CD4-positive, CD25-positive, alpha-beta regulatory T cell (primary cell): ENCODE measurements around the gene CATSPER3. TPM values are rescaled to one million over a fixed set of nuclear protein-coding genes. Genes with fewer than 3 reads are reported as not detected.

Experiments
- ATAC-seq, 2 donors: fragments of 150-1000 bp; cut with Tn5 transposase; one replicate each; pipeline ENCODE4 v1.10.0; 2021; ENCODE audit warnings: low read depth in 2 of 2, moderate number of reproducible peaks in 2 of 2, moderate library complexity in 1 of 2
- DNase-seq, 3 donors: peaks; one replicate each; pipeline versions ENCODE4 v3.0.0 to v3.0.0-alpha.2; 2012 to 2022; ENCODE audit warnings: mixed read lengths in 1 of 3
- H3K27ac ChIP-seq: one replicate; pipeline ENCODE4 v1.7.0; 2013; ENCODE audit warnings: mild to moderate bottlenecking, low read length; ENCODE audit not compliant: insufficient read depth, poor library complexity, severe bottlenecking
- H3K27me3 ChIP-seq: one replicate; pipeline ENCODE4 v1.7.0; 2013; ENCODE audit warnings: low read length; ENCODE audit not compliant: control insufficient read depth, insufficient read depth
- H3K36me3 ChIP-seq: one replicate; pipeline ENCODE4 v1.7.0; 2013; ENCODE audit warnings: mild to moderate bottlenecking, low read length, moderate library complexity; ENCODE audit not compliant: control insufficient read depth, insufficient read depth
- H3K4me1 ChIP-seq: 2 replicates; pipeline ENCODE4 v1.7.0; 2013; ENCODE audit warnings: mild to moderate bottlenecking, low read length; ENCODE audit not compliant: insufficient read depth, control insufficient read depth, poor library complexity, severe bottlenecking
- H3K4me3 ChIP-seq: one replicate; pipeline ENCODE4 v1.7.0; 2013; ENCODE audit warnings: low read depth, mild to moderate bottlenecking, low read length, moderate library complexity
- H3K9me3 ChIP-seq, 2 experiments: 1 replicate in 1 of 2; 2 replicates in 1 of 2; pipeline ENCODE4 v1.7.0; 2013; ENCODE audit warnings: low read length in 2 of 2, mild to moderate bottlenecking in 1 of 2, moderate library complexity in 1 of 2; ENCODE audit not compliant: control insufficient read depth in 2 of 2
- H3K27ac Mint-ChIP-seq, 3 donors: one replicate each; pipeline ENCODE4 v1.8.0; 2020 to 2022; ENCODE audit warnings: mild to moderate bottlenecking in 3 of 3, mixed read lengths in 3 of 3, moderate library complexity in 2 of 3
- H3K27me3 Mint-ChIP-seq: one replicate; pipeline ENCODE4 v1.8.0; 2022; ENCODE audit warnings: mild to moderate bottlenecking, mixed read lengths
- H3K36me3 Mint-ChIP-seq: one replicate; pipeline ENCODE4 v1.8.0; 2020; ENCODE audit warnings: mixed read lengths
- H3K4me1 Mint-ChIP-seq, 4 donors: one replicate each; pipeline ENCODE4 v1.8.0; 2020 to 2022; ENCODE audit warnings: mixed read lengths in 4 of 4, mild to moderate bottlenecking in 1 of 4
- H3K4me3 Mint-ChIP-seq, 4 donors: one replicate each; pipeline ENCODE4 v1.8.0; 2020 to 2022; ENCODE audit warnings: mild to moderate bottlenecking in 4 of 4, mixed read lengths in 4 of 4, moderate library complexity in 3 of 4
- H3K9me3 Mint-ChIP-seq, 7 donors: one replicate each; pipeline ENCODE4 v1.8.0; 2020 to 2022; ENCODE audit warnings: mixed read lengths in 7 of 7, mild to moderate bottlenecking in 3 of 7, moderate library complexity in 2 of 7
- polyA plus RNA-seq, 4 donors: library from polyadenylated mRNA; unstranded; fragments of 300-500 nt; fragmentation: Illumina TruSeq; gene quantifications; one replicate each; pipeline ENCODE4 v1.2.3, GENCODE V29; 2021
- total RNA-seq: library from RNA; stranded (reverse); gene quantifications from one replicate; pipeline ENCODE4 v1.2.3, GENCODE V29; 2022

CATSPER3 gene
- total and polyA plus RNA-seq, 5 donors from 2014 or later, result 0.34 to 1.3 (median 0.37) TPM

DNA sequence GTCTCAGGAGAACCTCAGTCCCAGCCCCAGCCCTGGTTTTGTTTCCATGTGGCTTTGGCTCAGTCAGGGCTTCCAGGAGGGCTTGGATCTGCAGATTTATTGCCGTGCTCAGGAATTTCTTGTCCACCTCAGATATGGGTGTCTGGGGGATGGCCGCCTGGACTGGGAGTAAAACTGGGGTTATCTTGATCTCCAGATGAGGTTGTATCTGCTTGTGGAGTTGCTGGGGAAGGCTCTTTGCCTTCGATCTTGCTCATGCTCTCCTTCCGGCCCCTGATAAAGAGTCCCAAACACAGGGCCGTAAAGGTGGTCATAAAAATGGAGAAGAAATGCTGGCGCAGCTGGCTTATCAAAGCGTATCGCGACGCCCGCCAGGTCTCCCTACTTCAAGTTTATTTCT, 84.2 kb downstream of the CATSPER3 start:
- no peaks in the 10 kb centered on the region for H3K4me1 ChIP-seq
- ATAC-seq (no peak), DNase-seq (no peak)
- peaks cover 0 to 4% (median 2%) of the 10 kb centered on the region in 4 donors for H3K4me1 Mint-ChIP-seq
- no peak overlapping the region for H3K27ac Mint-ChIP-seq
- H3K9me3 ChIP-seq, result no peaks in the 10 kb centered on the region
- H3K27ac ChIP-seq, result no peak overlapping the region
- H3K27me3 Mint-ChIP-seq, result peaks cover 58% of the 10 kb centered on the region
- H3K36me3 ChIP-seq, result no peaks in the 10 kb centered on the region
- peaks cover 18% of the 10 kb centered on the region for H3K27me3 ChIP-seq
- peaks cover 0 to 1% (median 0%) of the 10 kb centered on the region in 7 donors for H3K9me3 Mint-ChIP-seq
- H3K36me3 Mint-ChIP-seq, result no peaks in the 10 kb centered on the region
- no peak overlapping the region for H3K4me3 ChIP-seq
- no peak overlapping the region for H3K4me3 Mint-ChIP-seq

GRCh38 chr5:135052511-135053145, 84.9 kb downstream of the CATSPER3 start:
- H3K9me3 Mint-ChIP-seq, result peaks cover 0 to 1% (median 0%) of the 10 kb centered on the region in 7 donors
- no peak overlapping the region for H3K27ac Mint-ChIP-seq
- Histone ChIP-seq H3K27me3 (peaks cover 15% of the 10 kb centered on the region), H3K9me3 (no peaks in the 10 kb centered on the region), H3K4me3 (no peak overlapping the region), H3K27ac (no peak overlapping the region), H3K4me1 (no peaks in the 10 kb centered on the region), H3K36me3 (no peaks in the 10 kb centered on the region)
- H3K4me1 Mint-ChIP-seq, result peaks cover 0 to 4% (median 2%) of the 10 kb centered on the region in 4 donors
- no peak overlapping the region for H3K4me3 Mint-ChIP-seq
- no peak for ATAC-seq
- DNase-seq, result no peak
- H3K36me3 Mint-ChIP-seq, result no peaks in the 10 kb centered on the region
- H3K27me3 Mint-ChIP-seq, result peaks cover 53% of the 10 kb centered on the region

GRCh38 chr5:135053278-135053677, 85.6 kb downstream of the CATSPER3 start:
- Histone ChIP-seq H3K4me3 (no peak overlapping the region), H3K27ac (no peak overlapping the region), H3K36me3 (no peaks in the 10 kb centered on the region), H3K9me3 (no peaks in the 10 kb centered on the region), H3K27me3 (peaks cover 15% of the 10 kb centered on the region), H3K4me1 (no peaks in the 10 kb centered on the region)
- DNase-seq, result no peak
- H3K4me1 Mint-ChIP-seq, result peaks cover 0 to 4% (median 2%) of the 10 kb centered on the region in 4 donors
- peaks cover 0 to 1% (median 0%) of the 10 kb centered on the region in 7 donors for H3K9me3 Mint-ChIP-seq
- H3K4me3 Mint-ChIP-seq, result no peak overlapping the region
- H3K27me3 Mint-ChIP-seq, result peaks cover 52% of the 10 kb centered on the region
- no peak for ATAC-seq
- H3K27ac Mint-ChIP-seq, result no peak overlapping the region
- H3K36me3 Mint-ChIP-seq, result no peaks in the 10 kb centered on the region

DNA sequence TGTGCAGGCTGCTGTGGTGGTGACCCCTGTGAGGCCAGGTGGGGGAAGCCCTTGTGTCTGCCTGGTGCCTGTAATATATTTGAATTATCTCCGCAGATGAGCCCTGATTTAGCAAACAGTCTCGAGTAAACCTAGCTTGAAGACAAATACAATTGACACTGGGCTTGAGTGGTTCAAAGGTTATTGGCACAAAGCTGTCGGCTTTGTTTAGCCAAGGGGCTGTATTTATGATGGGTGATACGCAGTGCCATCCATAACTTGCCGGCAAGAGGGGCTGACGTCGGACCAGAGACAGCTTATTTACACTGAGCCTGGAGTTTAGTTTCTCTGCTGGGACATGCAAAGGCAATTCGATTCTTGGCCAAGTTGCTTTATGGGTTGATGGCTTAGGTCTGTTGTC, 86.3 kb downstream of the CATSPER3 start:
- no peak overlapping the region for H3K4me3 ChIP-seq

DNA sequence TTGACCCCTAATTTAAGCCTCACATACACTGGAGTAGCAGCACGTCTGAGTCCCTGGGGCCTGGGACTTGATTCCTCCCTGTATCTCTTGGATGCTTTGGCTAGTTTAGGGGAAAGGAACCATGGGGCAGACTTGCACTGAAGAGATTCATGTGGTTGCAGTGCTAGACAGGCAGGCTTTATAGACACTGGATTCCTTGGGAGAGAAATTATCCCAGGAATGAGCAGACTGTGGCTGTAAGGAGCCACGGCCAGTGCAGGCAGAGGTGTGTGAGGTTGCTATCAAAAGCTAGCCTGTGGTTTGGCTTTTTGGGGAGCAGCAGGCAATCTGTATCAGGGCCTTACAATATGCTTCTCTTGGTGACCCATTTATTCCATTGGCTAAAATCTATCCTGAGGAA, 86.8 kb downstream of the CATSPER3 start:
- DNase-seq (no peak), ATAC-seq (no peak)
- Histone ChIP-seq H3K27ac (no peak overlapping the region), H3K36me3 (no peaks in the 10 kb centered on the region), H3K4me3 (no peak overlapping the region), H3K4me1 (no peaks in the 10 kb centered on the region), H3K27me3 (peaks cover 15% of the 10 kb centered on the region), H3K9me3 (no peaks in the 10 kb centered on the region)
- peaks cover 0 to 1% (median 0%) of the 10 kb centered on the region in 7 donors for H3K9me3 Mint-ChIP-seq
- H3K4me3 Mint-ChIP-seq, result no peak overlapping the region
- H3K4me1 Mint-ChIP-seq, result peaks cover 0 to 4% (median 2%) of the 10 kb centered on the region in 4 donors
- no peak overlapping the region for H3K27ac Mint-ChIP-seq
- H3K27me3 Mint-ChIP-seq, result peaks cover 40% of the 10 kb centered on the region
- H3K36me3 Mint-ChIP-seq, result no peaks in the 10 kb centered on the region

More for the DNA sequence above, 86.3 kb downstream of the CATSPER3 start:
- H3K27me3 Mint-ChIP-seq, result peaks cover 45% of the 10 kb centered on the region
- H3K36me3 Mint-ChIP-seq, result no peaks in the 10 kb centered on the region
- DNase-seq (no peak), ATAC-seq (no peak)
- H3K4me1 Mint-ChIP-seq, result peaks cover 0 to 4% (median 2%) of the 10 kb centered on the region in 4 donors
- Histone ChIP-seq H3K27me3 (peaks cover 15% of the 10 kb centered on the region), H3K4me1 (no peaks in the 10 kb centered on the region), H3K9me3 (no peaks in the 10 kb centered on the region), H3K36me3 (no peaks in the 10 kb centered on the region), H3K27ac (no peak overlapping the region)
- no peak overlapping the region for H3K4me3 Mint-ChIP-seq
- H3K9me3 Mint-ChIP-seq, result peaks cover 0 to 1% (median 0%) of the 10 kb centered on the region in 7 donors
- H3K27ac Mint-ChIP-seq, result no peak overlapping the region

DNA sequence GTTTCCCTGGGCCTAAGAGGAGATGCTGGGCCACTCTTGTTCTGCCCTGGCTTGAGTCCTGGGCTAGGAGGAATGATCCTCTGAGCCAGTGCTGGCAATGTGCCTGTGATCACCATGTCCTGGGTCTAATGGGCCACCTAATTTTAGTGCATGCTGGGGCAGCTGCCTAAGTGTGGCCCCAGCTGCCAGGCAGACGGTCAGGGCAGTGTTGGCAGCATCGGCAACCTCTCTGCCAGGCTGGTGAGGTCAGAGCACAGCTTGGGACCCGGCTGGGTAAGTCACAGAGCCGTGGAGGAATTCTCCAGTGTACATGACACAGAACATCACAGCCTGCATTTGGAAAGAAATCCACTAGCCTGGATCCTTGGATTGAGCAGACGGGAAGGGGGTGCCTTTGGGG, 87.7 kb downstream of the CATSPER3 start:
- no peak overlapping the region for H3K27ac Mint-ChIP-seq
- no peak overlapping the region for H3K27ac ChIP-seq
- no peak for DNase-seq
- H3K9me3 ChIP-seq, result no peaks in the 10 kb centered on the region
- H3K36me3 Mint-ChIP-seq, result no peaks in the 10 kb centered on the region
- H3K4me1 ChIP-seq, result no peaks in the 10 kb centered on the region
- H3K4me3 Mint-ChIP-seq, result no peak overlapping the region
- ATAC-seq, result no peak
- no peak overlapping the region for H3K4me3 ChIP-seq
- no peaks in the 10 kb centered on the region for H3K36me3 ChIP-seq
- peaks cover 35% of the 10 kb centered on the region for H3K27me3 Mint-ChIP-seq
- peaks cover 15% of the 10 kb centered on the region for H3K27me3 ChIP-seq
- peaks cover 0 to 4% (median 2%) of the 10 kb centered on the region in 4 donors for H3K4me1 Mint-ChIP-seq
- H3K9me3 Mint-ChIP-seq, result no peaks in the 10 kb centered on the region

DNA sequence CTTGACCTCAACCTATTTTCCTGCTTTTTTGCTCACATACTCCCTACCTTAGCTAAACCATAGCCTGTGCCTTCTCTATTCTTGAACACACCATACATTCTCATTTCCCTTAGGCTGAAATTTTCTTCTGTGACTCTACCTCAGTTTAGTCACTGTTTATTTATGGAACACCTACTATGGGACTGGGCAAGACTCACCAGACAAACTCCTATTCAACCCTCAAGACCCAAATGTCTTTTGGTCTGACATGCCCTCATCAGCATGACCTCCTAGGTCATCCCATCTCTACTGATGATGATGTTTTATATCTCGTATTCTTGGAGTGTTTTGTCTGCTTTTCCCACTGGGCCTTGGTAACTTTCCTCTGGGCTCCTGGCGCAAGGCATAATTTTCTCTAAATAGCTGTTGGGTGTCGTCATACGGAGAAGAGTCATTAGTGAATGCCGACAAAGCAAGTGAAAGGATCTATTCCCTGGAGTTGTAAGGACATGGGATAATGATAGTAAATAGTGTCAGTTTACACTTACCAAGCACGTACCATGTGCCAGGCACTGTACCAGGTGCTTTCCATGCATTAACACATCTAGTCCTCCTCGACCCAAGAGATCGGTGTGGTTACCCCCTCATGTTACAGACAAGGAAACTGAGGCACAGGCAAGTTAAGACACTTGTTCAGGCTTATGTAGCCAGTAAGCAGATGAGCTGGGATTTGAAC, 88.8 kb downstream of the CATSPER3 start:
- DNase-seq, result no peak
- Mint-ChIP-seq H3K4me3 (no peak overlapping the region), H3K9me3 (no peaks in the 10 kb centered on the region), H3K27me3 (peaks cover 28% of the 10 kb centered on the region), H3K36me3 (no peaks in the 10 kb centered on the region), H3K4me1 (peaks cover 0 to 4% (median 2%) of the 10 kb centered on the region in 4 donors), H3K27ac (no peak overlapping the region)
- H3K36me3 ChIP-seq, result no peaks in the 10 kb centered on the region
- H3K4me1 ChIP-seq, result no peaks in the 10 kb centered on the region
- no peaks in the 10 kb centered on the region for H3K9me3 ChIP-seq
- H3K27me3 ChIP-seq, result peaks cover 10% of the 10 kb centered on the region
- no peak overlapping the region for H3K4me3 ChIP-seq
- no peak for ATAC-seq
- H3K27ac ChIP-seq, result no peak overlapping the region
